Cardiac fibroblast (primary cell): ENCODE measurements around the gene ZNF79.

Experiments used
- DNase-seq, 2 donors: peaks; one replicate each; pipeline versions ENCODE4 v3.0.0 to v3.0.0-alpha.2; 2010; ENCODE audit warnings: low read depth in 2 of 2
- H3K4me3 ChIP-seq, 2 donors: replicated peaks in 1 of 2; 1 replicate in 1 of 2; 2 replicates in 1 of 2; pipeline ENCODE4 v1.5.1; 2011; ENCODE audit warnings: low read depth in 2 of 2, low read length in 2 of 2, mild to moderate bottlenecking in 2 of 2, moderate library complexity in 1 of 2
- CTCF ChIP-seq: IDR thresholded peaks from one replicate; pipeline ENCODE4 v1.5.1; 2011; ENCODE audit warnings: low read depth, mild to moderate bottlenecking, low read length, inconsistent platforms

The ZNF79 gene

GRCh38 chr9:127423934-127424675, at the start of gene ZNF79:
Gene ZNF79 (plus strand): TSS chr9:127424382. CDS start chr9:127424788, 406 bp downstream.
- H3K4me3 ChIP-seq = peak within 1 kb of the TSS; percentile 90 to 96
- TF ChIP-seq CTCF = no peak
- DNase-seq = peak; percentile 93

DNA sequence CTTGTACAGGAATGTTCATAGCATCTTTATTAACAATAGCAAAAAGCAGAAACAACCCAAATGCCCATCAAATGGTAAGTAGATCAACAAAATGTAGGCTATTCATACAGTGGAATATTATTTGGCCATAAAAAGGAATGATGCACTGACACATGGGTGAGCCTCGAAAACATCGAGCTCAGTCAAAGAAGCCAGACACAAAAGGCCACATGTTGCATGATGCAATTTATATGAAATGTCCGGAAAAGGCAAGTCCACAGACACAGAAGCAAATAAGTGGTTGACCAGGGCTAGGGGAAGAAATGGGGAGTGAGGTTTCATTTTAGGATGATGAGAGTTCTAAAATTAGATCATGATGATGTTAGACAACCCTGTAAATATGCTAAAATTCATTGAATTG, 43.7 kb upstream of the ZNF79 start:
- no peak for TF ChIP-seq CTCF
- no peak for DNase-seq
- no peak overlapping the region for H3K4me3 ChIP-seq

DNA sequence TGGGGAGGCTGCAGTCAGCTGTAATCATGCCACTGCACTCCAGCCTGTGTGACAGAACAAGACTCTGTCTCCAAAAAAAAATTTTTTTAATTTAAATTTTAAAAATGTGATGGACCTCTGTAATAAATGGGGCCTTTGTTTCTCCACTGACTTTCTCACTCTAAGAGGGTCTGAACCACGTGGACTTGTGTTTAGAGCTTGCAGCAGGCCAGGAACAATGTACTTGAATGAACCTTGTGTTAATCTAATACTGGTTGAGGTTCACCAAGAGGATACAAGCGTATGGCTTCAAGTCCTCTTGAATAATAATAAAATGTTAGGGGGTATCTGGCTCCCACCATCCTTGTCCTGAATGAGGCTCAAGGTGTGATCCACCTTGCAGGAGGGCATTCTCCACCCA, 41.6 kb upstream of the ZNF79 start:
- H3K4me3 ChIP-seq = no peak overlapping the region
- no peak for TF ChIP-seq CTCF
- DNase-seq = no peak

GRCh38 chr9:127384016-127384730, 40.0 kb upstream of the ZNF79 start:
- H3K4me3 ChIP-seq = no peak overlapping the region
- TF ChIP-seq CTCF = no peak
- no peak for DNase-seq

- no peak for TF ChIP-seq CTCF
- DNase-seq = no peak
- no peak overlapping the region for H3K4me3 ChIP-seq
Measured at GRCh38 chr9:127384901-127385300, 39.3 kb upstream of the ZNF79 start.

GRCh38 chr9:127386249-127386648, 37.9 kb upstream of the ZNF79 start:
- DNase-seq = no peak
- TF ChIP-seq CTCF = no peak
- no peak overlapping the region for H3K4me3 ChIP-seq
